ENCODE data around the gene ESF1. TPM values are rescaled to one million over a fixed set of nuclear protein-coding genes. Genes with fewer than 3 reads are reported as not detected.

ESF1 gene
- total RNA-seq, 1 experiment from 2014 or later, result 36.9 TPM

DNA sequence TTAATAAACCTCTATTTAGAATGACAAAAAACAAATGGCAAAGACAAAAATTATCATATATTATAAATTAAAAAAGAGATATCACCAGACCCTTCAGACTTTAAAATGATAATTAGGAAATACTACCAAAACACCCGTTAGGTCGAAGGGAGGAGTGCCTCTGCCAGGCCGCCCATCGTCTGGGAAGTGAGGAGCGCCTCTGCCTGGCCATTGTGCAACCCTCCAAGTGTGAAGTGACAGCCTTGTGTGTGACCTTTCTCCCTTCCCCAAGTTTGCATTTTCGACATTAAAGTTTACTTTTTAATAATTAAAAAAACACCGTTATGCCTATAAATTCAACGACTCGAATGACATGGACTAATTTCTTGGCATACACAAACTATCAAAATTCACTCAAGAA lies 81.5 kb downstream of the ESF1 start:
- H4K8ac ChIP-seq (replicated peaks; ENCODE audit: insufficient read length, low read depth, low read length), result no peak overlapping the region
- H3K9ac ChIP-seq (ENCODE audit: extremely low read depth, insufficient read length, low read length), result no peak overlapping the region
- no peak overlapping the region for H3T11ph ChIP-seq (ENCODE audit: low read length)
- no peak overlapping the region for H2AK5ac ChIP-seq (ENCODE audit: insufficient read length, low read length)
- H3K27ac ChIP-seq (ENCODE audit: insufficient read length, low read depth, low read length), result no peak overlapping the region
- H3K4me1 ChIP-seq (ENCODE audit: insufficient read depth, low read length), result no peaks in the 10 kb centered on the region
- no peaks in the 10 kb centered on the region for H3K23me2 ChIP-seq (ENCODE audit: insufficient read length, low read depth, low read length, poor library complexity, severe bottlenecking)
- no peak overlapping the region for H2AFZ ChIP-seq (ENCODE audit: low read length)
- no peak overlapping the region for H3K14ac ChIP-seq (ENCODE audit: insufficient read depth, low read length)
- no peak overlapping the region for H3K56ac ChIP-seq (ENCODE audit: insufficient read length, low read depth, low read length)
- H3K79me2 ChIP-seq (ENCODE audit: insufficient read depth, low read length), result no peaks in the 10 kb centered on the region
- TF ChIP-seq, protein P1, sequence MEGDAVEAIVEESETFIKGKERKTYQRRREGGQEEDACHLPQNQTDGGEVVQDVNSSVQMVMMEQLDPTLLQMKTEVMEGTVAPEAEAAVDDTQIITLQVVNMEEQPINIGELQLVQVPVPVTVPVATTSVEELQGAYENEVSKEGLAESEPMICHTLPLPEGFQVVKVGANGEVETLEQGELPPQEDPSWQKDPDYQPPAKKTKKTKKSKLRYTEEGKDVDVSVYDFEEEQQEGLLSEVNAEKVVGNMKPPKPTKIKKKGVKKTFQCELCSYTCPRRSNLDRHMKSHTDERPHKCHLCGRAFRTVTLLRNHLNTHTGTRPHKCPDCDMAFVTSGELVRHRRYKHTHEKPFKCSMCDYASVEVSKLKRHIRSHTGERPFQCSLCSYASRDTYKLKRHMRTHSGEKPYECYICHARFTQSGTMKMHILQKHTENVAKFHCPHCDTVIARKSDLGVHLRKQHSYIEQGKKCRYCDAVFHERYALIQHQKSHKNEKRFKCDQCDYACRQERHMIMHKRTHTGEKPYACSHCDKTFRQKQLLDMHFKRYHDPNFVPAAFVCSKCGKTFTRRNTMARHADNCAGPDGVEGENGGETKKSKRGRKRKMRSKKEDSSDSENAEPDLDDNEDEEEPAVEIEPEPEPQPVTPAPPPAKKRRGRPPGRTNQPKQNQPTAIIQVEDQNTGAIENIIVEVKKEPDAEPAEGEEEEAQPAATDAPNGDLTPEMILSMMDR (conservative IDR thresholded peaks at IDR 0.05), result peak; percentile 54; the same call in 2 of the 3 replicates
- no peak overlapping the region for H3K4me2 ChIP-seq (ENCODE audit: insufficient read depth, insufficient read length, low read length)
- Mint-ChIP-seq H3K9me3 (peaks cover 0 to 2% of the 10 kb centered on the region in 2 experiments; a peak in 1 of 5 replicates), H3K4me1 (no peaks in the 10 kb centered on the region), H3K27ac (no peak overlapping the region), H3K36me3 (ENCODE audit: insufficient read depth in 1 of 3, low read depth in 3 of 3) (no peaks in the 10 kb centered on the region), H3K4me3 (no peak overlapping the region), H3K27me3 (ENCODE audit: low read depth) (no peaks in the 10 kb centered on the region)
- H3K9me3 ChIP-seq (ENCODE audit: control insufficient read depth, low read depth, low read length), result no peaks in the 10 kb centered on the region
- no peak overlapping the region for H2BK12ac ChIP-seq (ENCODE audit: insufficient read length, low read depth, low read length)
- no peak overlapping the region for H2BK15ac ChIP-seq (ENCODE audit: low read depth, low read length)
- H3K18ac ChIP-seq (ENCODE audit: insufficient read length, low read depth, low read length), result no peak overlapping the region
- WGBS (ENCODE audit: extremely low coverage, insufficient read length, low lambda C conversion rate), result 100% methylated on average over 2 of the region's 9 CpGs
- no peak overlapping the region for H2BK20ac ChIP-seq (ENCODE audit: low read depth, low read length, poor library complexity, severe bottlenecking)
- no peak overlapping the region for H4K91ac ChIP-seq (ENCODE audit: insufficient read length, low read depth, low read length)
- no peak overlapping the region for H3K4ac ChIP-seq (ENCODE audit: low read depth, low read length)
- H3K27me3 ChIP-seq (ENCODE audit: insufficient read depth, low read length), result no peaks in the 10 kb centered on the region
- no peak overlapping the region for H2BK5ac ChIP-seq (ENCODE audit: insufficient read length, low read length)
- H4K5ac ChIP-seq (ENCODE audit: insufficient read length, low read depth, low read length), result no peak overlapping the region
- no peaks in the 10 kb centered on the region for H3K79me1 ChIP-seq (ENCODE audit: insufficient read depth, low read depth, low read length, poor library complexity, severe bottlenecking)
- no peak overlapping the region for H3K23ac ChIP-seq (ENCODE audit: insufficient read length, low read depth, low read length)
- H2BK120ac ChIP-seq (ENCODE audit: low read depth, low read length, poor library complexity, severe bottlenecking), result no peak overlapping the region
- no peaks in the 10 kb centered on the region for H4K20me1 ChIP-seq (ENCODE audit: control insufficient read depth, insufficient read depth, insufficient read length)
- DNase-seq, result peak; percentile 36

Measured in H9 (cell line).